22Rv1 (cell line): ENCODE results near the gene SLC7A1.

Experiments
- H3K27ac ChIP-seq: fragments of 450-650 bp; 2 replicates; pipeline ENCODE4 v1.5.1; 2017
- ZFX ChIP-seq: fragments of 450-650 bp; IDR thresholded peaks from 2 replicates; pipeline ENCODE4 v1.6.1; 2017; ENCODE audit warnings: antibody characterized with exemption, borderline replicate concordance
- TF ChIP-seq, protein P1 (sequence below): fragments of 450-650 bp; IDR thresholded peaks from 2 replicates; pipeline ENCODE4 v1.5.1; 2017; ENCODE audit warnings: mild to moderate bottlenecking

The SLC7A1 gene

DNA sequence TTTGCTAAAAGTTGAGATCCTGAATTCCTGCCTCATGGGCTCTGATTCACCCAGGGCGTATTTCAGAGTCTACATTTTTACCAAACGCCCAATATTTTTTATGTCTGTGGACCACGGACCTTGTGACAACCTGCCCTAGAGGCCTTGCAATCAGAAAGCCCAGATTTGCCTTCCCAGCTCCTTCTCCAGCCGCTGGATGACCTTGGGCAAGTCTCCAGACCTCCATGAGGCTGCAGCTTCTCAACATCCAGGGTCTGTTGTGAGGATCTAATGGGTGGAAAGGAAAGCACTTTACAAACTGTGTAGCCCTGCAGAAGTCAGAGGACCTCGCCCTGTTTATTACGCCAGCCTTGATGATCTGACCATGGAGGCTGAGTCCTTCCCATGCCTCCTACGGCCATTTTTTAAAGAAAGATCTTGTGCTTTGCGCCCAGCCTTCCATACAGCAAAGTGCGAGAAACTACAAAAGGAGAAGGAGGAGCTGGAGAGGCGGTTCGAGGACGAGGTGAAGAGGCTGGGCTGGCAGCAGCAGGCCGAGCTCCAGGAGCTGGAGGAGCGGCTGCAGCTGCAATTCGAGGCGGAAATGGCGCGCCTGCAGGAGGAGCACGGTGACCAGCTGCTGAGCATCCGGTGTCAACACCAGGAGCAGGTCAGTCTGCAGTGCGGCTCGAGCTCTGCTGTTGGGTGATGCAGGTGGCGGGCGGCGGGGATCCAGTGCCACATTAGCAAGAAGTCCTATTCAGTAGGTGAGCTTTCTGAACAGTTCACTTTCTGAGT lies 115.6 kb downstream of the SLC7A1 start:
- no peak for TF ChIP-seq ZFX
- TF ChIP-seq, protein P1, sequence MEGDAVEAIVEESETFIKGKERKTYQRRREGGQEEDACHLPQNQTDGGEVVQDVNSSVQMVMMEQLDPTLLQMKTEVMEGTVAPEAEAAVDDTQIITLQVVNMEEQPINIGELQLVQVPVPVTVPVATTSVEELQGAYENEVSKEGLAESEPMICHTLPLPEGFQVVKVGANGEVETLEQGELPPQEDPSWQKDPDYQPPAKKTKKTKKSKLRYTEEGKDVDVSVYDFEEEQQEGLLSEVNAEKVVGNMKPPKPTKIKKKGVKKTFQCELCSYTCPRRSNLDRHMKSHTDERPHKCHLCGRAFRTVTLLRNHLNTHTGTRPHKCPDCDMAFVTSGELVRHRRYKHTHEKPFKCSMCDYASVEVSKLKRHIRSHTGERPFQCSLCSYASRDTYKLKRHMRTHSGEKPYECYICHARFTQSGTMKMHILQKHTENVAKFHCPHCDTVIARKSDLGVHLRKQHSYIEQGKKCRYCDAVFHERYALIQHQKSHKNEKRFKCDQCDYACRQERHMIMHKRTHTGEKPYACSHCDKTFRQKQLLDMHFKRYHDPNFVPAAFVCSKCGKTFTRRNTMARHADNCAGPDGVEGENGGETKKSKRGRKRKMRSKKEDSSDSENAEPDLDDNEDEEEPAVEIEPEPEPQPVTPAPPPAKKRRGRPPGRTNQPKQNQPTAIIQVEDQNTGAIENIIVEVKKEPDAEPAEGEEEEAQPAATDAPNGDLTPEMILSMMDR = no peak

DNA sequence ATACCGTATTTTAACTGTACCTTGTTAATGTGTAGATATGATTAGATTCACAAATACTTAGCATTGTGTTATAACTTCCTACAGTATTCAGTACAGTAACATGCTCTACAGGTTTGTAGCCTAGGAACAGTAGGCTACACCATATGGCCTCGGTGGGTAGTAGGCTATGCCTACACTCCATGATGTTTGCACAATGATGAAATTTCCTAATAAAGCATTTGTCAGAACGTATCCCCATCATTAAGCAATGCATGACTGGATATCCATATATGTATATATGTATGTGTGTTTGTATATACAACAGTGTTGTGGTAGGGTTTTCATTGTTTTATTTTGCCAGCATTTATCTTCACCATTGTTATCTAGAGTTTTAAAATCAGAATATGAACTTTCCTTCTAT lies 119.4 kb downstream of the SLC7A1 start:
- TF ChIP-seq, protein P1 = no peak
- TF ChIP-seq ZFX = no peak
- H3K27ac ChIP-seq = no peak overlapping the region

More for the DNA sequence above, 115.6 kb downstream of the SLC7A1 start:
- no peak overlapping the region for H3K27ac ChIP-seq

DNA sequence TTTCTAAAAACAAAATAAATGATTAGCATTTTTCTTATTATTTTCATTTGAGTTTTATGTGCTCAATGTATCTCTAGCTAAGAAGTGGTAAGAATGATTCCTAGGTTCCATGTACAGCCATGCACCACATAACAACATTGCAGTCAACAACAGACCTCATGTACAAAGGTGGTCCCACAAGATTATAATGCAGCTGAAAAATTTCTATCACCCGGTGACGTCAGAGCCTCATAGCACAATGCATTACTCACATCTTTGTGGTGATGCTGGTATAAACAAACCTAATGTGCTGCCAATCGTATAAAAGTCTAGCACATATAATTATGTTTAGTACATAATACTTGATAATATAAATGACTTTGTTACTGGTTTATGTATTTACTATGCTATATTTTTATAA lies 120.5 kb downstream of the SLC7A1 start:
- no peak overlapping the region for H3K27ac ChIP-seq
- no peak for TF ChIP-seq ZFX
- TF ChIP-seq, protein P1 = no peak

DNA sequence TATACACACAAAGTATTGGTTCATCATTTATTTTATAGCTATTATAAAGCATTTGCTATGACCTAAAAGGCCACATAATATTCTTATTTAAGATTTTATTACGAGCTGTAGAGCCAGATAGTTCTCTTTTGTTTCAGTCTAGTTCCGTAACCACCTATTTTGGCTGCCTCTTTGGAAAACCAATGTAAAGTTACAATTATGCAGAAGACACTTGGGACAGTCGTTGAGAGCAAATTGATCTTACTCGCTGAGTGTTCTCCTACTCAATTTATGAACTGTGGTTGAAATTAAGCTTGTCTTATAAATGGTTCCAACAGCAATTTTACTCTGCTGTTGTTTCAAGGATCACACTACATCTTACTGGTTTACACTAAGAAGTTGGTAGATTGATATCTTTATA lies 122.3 kb downstream of the SLC7A1 start:
- no peak for TF ChIP-seq ZFX
- TF ChIP-seq, protein P1 = no peak
- H3K27ac ChIP-seq = no peak overlapping the region

DNA sequence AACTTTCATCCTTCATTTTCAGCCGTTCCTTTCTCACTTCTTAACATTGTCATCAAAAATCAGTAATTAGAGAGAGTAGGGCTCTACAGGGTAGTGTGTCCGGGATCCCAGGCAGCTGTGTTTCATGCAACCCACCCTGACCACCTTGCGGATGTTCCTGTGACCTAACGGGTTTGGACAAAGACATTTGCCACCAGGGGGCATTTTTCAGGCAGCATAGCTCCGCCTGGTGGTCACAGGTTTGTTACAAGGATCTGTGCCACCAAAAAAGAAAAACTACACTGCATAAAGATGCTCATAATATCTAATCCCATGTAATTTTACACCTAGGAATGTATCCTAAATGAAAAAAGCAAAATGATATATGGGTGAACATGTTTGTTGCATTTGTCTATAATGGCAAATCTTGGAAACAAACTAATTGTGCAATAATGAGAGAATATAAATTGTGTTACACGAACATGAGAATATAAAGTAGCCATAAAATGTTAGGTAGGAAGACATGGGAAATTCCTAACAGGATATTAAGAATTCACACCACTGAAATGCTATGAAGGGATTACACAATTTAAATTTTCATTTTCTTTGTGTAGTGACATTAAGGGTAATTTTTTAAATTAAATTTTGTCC lies 123.0 kb downstream of the SLC7A1 start:
- TF ChIP-seq, protein P1 = peak; percentile 97
- no peak for TF ChIP-seq ZFX
- H3K27ac ChIP-seq = no peak overlapping the region

DNA sequence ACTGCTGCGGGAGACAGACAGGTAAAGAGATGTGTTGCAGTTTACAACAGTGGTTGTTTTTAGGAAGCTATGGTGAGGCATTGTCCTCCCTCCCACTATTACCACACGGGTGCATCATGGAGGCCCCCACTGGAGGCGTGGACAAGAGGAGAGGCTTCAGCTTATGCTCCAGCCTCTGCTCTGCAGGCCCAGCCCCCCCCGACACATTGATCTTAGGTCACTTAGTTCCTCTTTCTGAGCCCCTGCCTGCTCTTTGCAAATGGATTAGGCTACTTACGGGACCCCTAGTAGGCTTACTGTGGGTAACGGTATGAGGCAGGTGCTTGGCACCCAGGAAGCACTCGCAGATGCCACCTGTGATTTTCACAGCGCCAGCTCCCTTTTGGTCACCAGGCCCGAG lies 123.9 kb downstream of the SLC7A1 start:
- no peak for TF ChIP-seq ZFX
- TF ChIP-seq, protein P1 = no peak
- H3K27ac ChIP-seq = no peak overlapping the region

DNA sequence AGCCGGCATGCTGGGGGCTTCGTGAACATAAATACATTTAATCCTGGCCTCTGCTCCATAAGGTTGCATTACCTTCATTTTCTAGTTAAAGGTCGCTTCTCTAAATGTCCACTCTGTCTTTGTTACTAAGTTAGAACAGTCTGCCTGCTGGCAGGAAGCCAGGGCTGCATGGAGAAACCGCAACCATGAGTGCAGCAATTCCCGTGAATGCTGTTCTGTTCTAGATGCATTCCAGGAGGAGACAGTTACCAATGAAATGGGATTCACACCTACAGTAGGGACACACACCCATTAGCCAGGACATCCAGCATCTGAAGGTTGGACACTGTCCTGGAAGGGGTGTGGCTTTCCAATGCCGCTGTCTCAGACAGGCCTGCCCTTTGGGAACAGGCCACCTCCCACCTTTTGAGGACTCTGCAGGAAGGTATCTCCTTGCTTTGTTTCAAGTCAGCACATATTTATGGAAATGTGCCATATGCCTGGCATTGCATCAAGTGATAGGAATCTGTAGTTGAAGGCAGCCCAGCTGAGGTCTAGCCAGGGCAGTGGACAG lies 129.7 kb downstream of the SLC7A1 start:
- TF ChIP-seq, protein P1 = no peak
- no peak for TF ChIP-seq ZFX
- H3K27ac ChIP-seq = no peak overlapping the region
